OCI-LY3 (cell line): ENCODE measurements around the gene SERPINB3.
A peak's percentile ranks its signal among the peaks of the same experiment; 100 is the strongest.

Experiments used
- H2AFZ ChIP-seq: fragments of 200-600, 300-600 bp; shearing (Covaris generic); 2 replicates; pipeline ENCODE4 v1.6.0; 2014; ENCODE audit warnings: antibody characterized with exemption, low read depth, low read length
- H3K27ac ChIP-seq: fragments of 200-600, 300-600 bp; sonication (generic); 2 replicates; pipeline ENCODE4 v1.5.1; 2014; ENCODE audit warnings: mild to moderate bottlenecking, low read length, moderate library complexity, mixed read lengths
- H3K27me3 ChIP-seq: fragments of 200-600, 300-600 bp; sonication (generic); 2 replicates; pipeline ENCODE4 v1.6.1; 2014; ENCODE audit warnings: low read depth, low read length, mixed read lengths
- H3K36me3 ChIP-seq: fragments of 200-600, 300-600 bp; sonication (generic); replicated peaks from 2 replicates; pipeline ENCODE3; 2014; ENCODE audit warnings: low read depth, low read length, mixed read lengths
- H3K4me1 ChIP-seq: fragments of 300-600, 200-600 bp; sonication (generic); 2 replicates; pipeline ENCODE4 v1.6.1; 2014; ENCODE audit warnings: low read length, mixed read lengths
- H3K4me2 ChIP-seq: fragments of 200-600, 300-600 bp; sonication (generic); 2 replicates; pipeline ENCODE4 v1.6.1; 2014; ENCODE audit warnings: low read length, mixed read lengths
- H3K4me3 ChIP-seq: fragments of 300-600, 200-600 bp; sonication (generic); 2 replicates; pipeline ENCODE4 v1.5.1; 2014; ENCODE audit warnings: antibody characterized with exemption, mild to moderate bottlenecking, low read length, moderate library complexity
- H3K79me2 ChIP-seq: fragments of 300-600, 200-600 bp; shearing (Covaris generic); 2 replicates; pipeline ENCODE4 v1.6.1; 2014; ENCODE audit warnings: mild to moderate bottlenecking, low read length, mixed read lengths
- H3K9ac ChIP-seq: fragments of 300-600, 200-600 bp; shearing (Covaris generic); 2 replicates; pipeline ENCODE4 v1.6.0; 2014; ENCODE audit warnings: mild to moderate bottlenecking, low read length, moderate library complexity
- H3K9me3 ChIP-seq: fragments of 200-600, 300-600 bp; shearing (Covaris generic); 2 replicates; pipeline ENCODE4 v1.6.1; 2014; ENCODE audit warnings: low read length, mixed read lengths; ENCODE audit not compliant: insufficient read depth
- H4K20me1 ChIP-seq: fragments of 200-600, 300-600 bp; sonication (generic); 2 replicates; pipeline ENCODE4 v1.6.1; 2016; ENCODE audit warnings: low read length, mixed read lengths; ENCODE audit not compliant: insufficient read depth
- CTCF ChIP-seq: fragments of 200-600, 300-600 bp; sonication (generic); IDR thresholded peaks from 2 replicates; pipeline ENCODE4 v1.5.1; 2014; ENCODE audit warnings: antibody characterized with exemption, low read length, low read depth
- EZH2phosphoT487 ChIP-seq: fragments of 200-600 bp; shearing (Covaris generic); IDR thresholded peaks from 2 replicates; pipeline ENCODE4 v1.6.1; 2018; ENCODE audit warnings: antibody characterized with exemption, mixed run types, low read depth

SERPINB3 gene

GRCh38 chr18:63617915-63618234, 43.8 kb downstream of the SERPINB3 start:
- peaks cover 3% of the 10 kb centered on the region for H3K36me3 ChIP-seq
- no peaks in the 10 kb centered on the region for H3K27me3 ChIP-seq
- H3K79me2 ChIP-seq: no peaks in the 10 kb centered on the region
- TF ChIP-seq EZH2phosphoT487: no peak
- TF ChIP-seq CTCF: no peak
- no peak overlapping the region for H3K4me2 ChIP-seq
- H3K4me1 ChIP-seq: peaks cover 6% of the 10 kb centered on the region
- no peaks in the 10 kb centered on the region for H4K20me1 ChIP-seq
- H3K9me3 ChIP-seq: 0 out of 2 replicates have a peak, but pooled peaks cover 17% of the 10 kb centered on the region
- no peak overlapping the region for H3K4me3 ChIP-seq
- no peak overlapping the region for H3K27ac ChIP-seq
- no peak overlapping the region for H3K9ac ChIP-seq
- no peak overlapping the region; the same call in 1 of the 2 replicates for H2AFZ ChIP-seq

- H2AFZ ChIP-seq: no peak overlapping the region; the same call in 1 of the 2 replicates
- peaks cover 6% of the 10 kb centered on the region for H3K4me1 ChIP-seq
- TF ChIP-seq EZH2phosphoT487: no peak
- TF ChIP-seq CTCF: no peak
- no peaks in the 10 kb centered on the region for H3K79me2 ChIP-seq
- H3K36me3 ChIP-seq: peaks cover 3% of the 10 kb centered on the region
- H3K9ac ChIP-seq: no peak overlapping the region
- H4K20me1 ChIP-seq: no peaks in the 10 kb centered on the region
- H3K9me3 ChIP-seq: 0 out of 2 replicates have a peak, but pooled peaks cover 13% of the 10 kb centered on the region
- no peaks in the 10 kb centered on the region for H3K27me3 ChIP-seq
- no peak overlapping the region for H3K27ac ChIP-seq
- H3K4me2 ChIP-seq: no peak overlapping the region
- H3K4me3 ChIP-seq: no peak overlapping the region
Measured at GRCh38 chr18:63617049-63617914, 44.4 kb downstream of the SERPINB3 start.

GRCh38 chr18:63613420-63613819, 48.3 kb downstream of the SERPINB3 start:
- no peak overlapping the region for H3K9ac ChIP-seq
- H3K4me3 ChIP-seq: no peak overlapping the region
- no peaks in the 10 kb centered on the region for H4K20me1 ChIP-seq
- H3K27me3 ChIP-seq: no peaks in the 10 kb centered on the region
- no peak overlapping the region for H3K27ac ChIP-seq
- no peak for TF ChIP-seq EZH2phosphoT487
- TF ChIP-seq CTCF: no peak
- peaks cover 6% of the 10 kb centered on the region for H3K4me1 ChIP-seq
- H3K4me2 ChIP-seq: no peak overlapping the region
- no peaks in the 10 kb centered on the region for H3K36me3 ChIP-seq
- no peak overlapping the region for H2AFZ ChIP-seq
- H3K79me2 ChIP-seq: no peaks in the 10 kb centered on the region
- no peaks in the 10 kb centered on the region for H3K9me3 ChIP-seq

- H3K79me2 ChIP-seq: no peaks in the 10 kb centered on the region
- H3K27ac ChIP-seq: no peak overlapping the region
- H4K20me1 ChIP-seq: no peaks in the 10 kb centered on the region
- H3K27me3 ChIP-seq: no peaks in the 10 kb centered on the region
- no peak for TF ChIP-seq CTCF
- TF ChIP-seq EZH2phosphoT487: no peak
- H3K36me3 ChIP-seq: peaks cover 3% of the 10 kb centered on the region
- peaks cover 52% of the 10 kb centered on the region for H3K4me1 ChIP-seq
- peak overlapping the region; percentile 19 for H3K4me2 ChIP-seq
- peak overlapping the region; percentile 69 for H2AFZ ChIP-seq
- 0 out of 2 replicates have a peak, but pooled peaks cover 4% of the 10 kb centered on the region for H3K9me3 ChIP-seq
- H3K4me3 ChIP-seq: no peak overlapping the region
- H3K9ac ChIP-seq: no peak overlapping the region
Measured at GRCh38 chr18:63606526-63606925, 55.2 kb downstream of the SERPINB3 start.
